GM23338 (cell line): Measurements from ENCODE around the gene NBPF1.
"Not testable (repeated sequence)": the region's sequence is repeated elsewhere in the genome, so short reads cannot be mapped to it uniquely, and the experiment has no call there.

Experiments used
- CREB1 ChIP-seq: fragments of 250-450 bp; sonication (Bioruptor Pico); IDR thresholded peaks from 2 replicates; pipeline ENCODE4 v1.5.0; 2020; ENCODE audit warnings: low read depth, mild to moderate bottlenecking, moderate library complexity
- CTCF ChIP-seq, 2 experiments: fragments of 200-600 bp in 1 of 2; sonication (generic) in 1 of 2; conservative IDR thresholded peaks; 2 replicates each; pipeline versions ENCODE4 v1.5.1 to v1.6.1; 2016 to 2017; ENCODE audit warnings: antibody characterized with exemption in 2 of 2, low read depth in 2 of 2, mild to moderate bottlenecking in 2 of 2, moderate library complexity in 1 of 2
- EZH2 ChIP-seq: fragments of 200-600 bp; sonication (generic); IDR thresholded peaks from one replicate; pipeline ENCODE4 v1.8.0; 2017; ENCODE audit warnings: antibody characterized with exemption, mild to moderate bottlenecking, low read depth; ENCODE audit not compliant: unreplicated experiment
- EZH2phosphoT487 ChIP-seq: fragments of 200-600 bp; sonication (generic); IDR thresholded peaks from one replicate; pipeline ENCODE4 v1.8.1; 2018; ENCODE audit warnings: antibody characterized with exemption; ENCODE audit not compliant: unreplicated experiment
- POLR2AphosphoS5 ChIP-seq: IDR thresholded peaks from 2 replicates; pipeline ENCODE4 v1.6.1; 2016; ENCODE audit warnings: antibody characterized with exemption, low read depth
- REST ChIP-seq: IDR thresholded peaks from one replicate; pipeline ENCODE4 v1.6.1; 2018; ENCODE audit warnings: antibody characterized with exemption; ENCODE audit not compliant: unreplicated experiment
- ZNF462 ChIP-seq: fragments of 250-450 bp; sonication (Bioruptor Pico); IDR thresholded peaks from 2 replicates; pipeline ENCODE4 v1.5.0; 2020; ENCODE audit warnings: mild to moderate bottlenecking, moderate library complexity

GRCh38 chr1:16547502-16548241, 65.7 kb downstream of the NBPF1 start:
- TF ChIP-seq POLR2AphosphoS5; EZH2phosphoT487; REST; EZH2; CTCF (conservative IDR thresholded peaks at IDR 0.05; ENCODE audit: low read depth in 2 of 2); CREB1; ZNF462 (CRISPR knock-in tag): not testable (repeated sequence)
